ENCODE results near the gene BEST2. TPM values are rescaled to one million over a fixed set of nuclear protein-coding genes. Genes with fewer than 3 reads are reported as not detected.

BEST2 gene
- total RNA-seq, 4 donors from 2014 or later = not detected

DNA sequence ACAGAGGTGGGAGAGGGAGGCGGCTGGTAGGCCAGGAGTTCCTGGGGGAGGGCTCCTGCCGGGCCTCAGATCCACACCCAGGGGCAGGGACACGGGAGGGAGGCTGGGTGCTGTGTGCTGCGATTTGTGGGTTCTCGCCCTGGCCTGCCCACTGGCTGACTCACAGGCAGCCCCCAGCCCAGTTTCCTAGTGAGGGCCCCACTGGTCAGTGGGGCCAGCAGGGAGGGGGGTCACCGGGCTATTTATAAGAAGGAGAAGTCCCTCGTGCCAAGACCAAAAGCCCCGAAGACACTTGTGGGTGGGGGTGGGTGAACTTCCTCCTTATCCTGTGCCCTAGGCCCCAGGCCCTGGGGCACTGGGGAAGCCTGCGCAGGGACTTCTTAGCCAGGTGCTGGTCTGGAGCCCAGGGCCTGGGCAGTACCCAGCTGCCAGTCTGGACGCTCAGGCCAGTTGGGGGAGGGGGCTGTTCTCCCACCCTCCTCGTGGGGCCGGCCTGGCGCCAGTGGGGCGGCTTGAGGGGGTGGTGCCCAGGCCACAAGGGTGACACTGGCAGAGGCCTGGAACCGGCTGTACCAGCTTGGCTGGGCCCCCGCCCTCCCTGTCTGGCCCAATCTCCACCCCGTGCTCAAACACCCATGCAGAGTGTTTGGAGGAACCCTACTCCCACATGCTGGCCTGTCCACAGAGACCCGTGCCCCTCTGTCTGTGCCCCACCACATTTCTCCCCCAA lies 34.7 kb downstream of the BEST2 start:
- TF ChIP-seq, protein P1, sequence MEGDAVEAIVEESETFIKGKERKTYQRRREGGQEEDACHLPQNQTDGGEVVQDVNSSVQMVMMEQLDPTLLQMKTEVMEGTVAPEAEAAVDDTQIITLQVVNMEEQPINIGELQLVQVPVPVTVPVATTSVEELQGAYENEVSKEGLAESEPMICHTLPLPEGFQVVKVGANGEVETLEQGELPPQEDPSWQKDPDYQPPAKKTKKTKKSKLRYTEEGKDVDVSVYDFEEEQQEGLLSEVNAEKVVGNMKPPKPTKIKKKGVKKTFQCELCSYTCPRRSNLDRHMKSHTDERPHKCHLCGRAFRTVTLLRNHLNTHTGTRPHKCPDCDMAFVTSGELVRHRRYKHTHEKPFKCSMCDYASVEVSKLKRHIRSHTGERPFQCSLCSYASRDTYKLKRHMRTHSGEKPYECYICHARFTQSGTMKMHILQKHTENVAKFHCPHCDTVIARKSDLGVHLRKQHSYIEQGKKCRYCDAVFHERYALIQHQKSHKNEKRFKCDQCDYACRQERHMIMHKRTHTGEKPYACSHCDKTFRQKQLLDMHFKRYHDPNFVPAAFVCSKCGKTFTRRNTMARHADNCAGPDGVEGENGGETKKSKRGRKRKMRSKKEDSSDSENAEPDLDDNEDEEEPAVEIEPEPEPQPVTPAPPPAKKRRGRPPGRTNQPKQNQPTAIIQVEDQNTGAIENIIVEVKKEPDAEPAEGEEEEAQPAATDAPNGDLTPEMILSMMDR (IDR thresholded peaks at IDR 0.05; ENCODE audit: low read depth) = no peak

DNA sequence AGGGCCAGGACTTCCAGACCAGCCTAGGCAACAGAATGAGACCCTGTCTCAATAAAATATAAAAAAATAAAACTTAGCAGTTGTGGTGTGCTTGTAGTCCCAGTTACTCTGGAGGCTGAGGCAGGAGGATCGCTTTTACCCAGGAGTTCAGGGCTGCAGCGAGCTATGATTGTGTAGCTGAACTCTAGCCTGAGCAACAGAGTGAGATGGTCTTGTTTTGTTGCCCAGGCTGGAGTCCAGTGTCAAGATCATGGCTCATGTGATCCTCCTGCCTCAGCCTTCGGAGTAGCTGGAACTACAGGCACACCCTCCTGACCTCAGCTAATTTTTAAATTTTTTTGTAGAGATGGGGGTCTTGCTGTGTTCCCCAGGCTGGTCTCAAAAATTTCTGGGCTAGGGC lies 35.4 kb downstream of the BEST2 start:
- TF ChIP-seq, protein P1 (IDR thresholded peaks at IDR 0.05; ENCODE audit: low read depth) = no peak

DNA sequence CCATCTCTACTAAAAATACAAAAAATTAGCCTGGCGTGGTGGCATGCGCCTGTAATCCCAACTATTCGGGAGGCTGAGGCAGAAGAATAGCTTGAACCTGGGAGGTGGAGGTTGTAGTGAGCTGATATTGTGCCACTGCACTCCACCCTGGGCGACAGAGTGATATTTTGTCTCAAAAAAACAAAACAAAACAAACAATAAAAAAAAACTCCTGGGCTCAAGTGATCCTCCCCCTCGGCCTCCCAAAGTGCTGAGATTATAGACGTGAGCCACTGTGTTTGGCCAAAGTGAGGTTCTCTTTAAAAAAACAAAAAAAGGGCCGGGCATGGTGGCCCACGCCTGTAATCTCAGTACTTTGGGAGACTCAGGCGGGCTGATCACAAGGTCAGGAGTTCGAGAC lies 35.9 kb downstream of the BEST2 start:
- TF ChIP-seq, protein P1 (IDR thresholded peaks at IDR 0.05; ENCODE audit: low read depth) = no peak

DNA sequence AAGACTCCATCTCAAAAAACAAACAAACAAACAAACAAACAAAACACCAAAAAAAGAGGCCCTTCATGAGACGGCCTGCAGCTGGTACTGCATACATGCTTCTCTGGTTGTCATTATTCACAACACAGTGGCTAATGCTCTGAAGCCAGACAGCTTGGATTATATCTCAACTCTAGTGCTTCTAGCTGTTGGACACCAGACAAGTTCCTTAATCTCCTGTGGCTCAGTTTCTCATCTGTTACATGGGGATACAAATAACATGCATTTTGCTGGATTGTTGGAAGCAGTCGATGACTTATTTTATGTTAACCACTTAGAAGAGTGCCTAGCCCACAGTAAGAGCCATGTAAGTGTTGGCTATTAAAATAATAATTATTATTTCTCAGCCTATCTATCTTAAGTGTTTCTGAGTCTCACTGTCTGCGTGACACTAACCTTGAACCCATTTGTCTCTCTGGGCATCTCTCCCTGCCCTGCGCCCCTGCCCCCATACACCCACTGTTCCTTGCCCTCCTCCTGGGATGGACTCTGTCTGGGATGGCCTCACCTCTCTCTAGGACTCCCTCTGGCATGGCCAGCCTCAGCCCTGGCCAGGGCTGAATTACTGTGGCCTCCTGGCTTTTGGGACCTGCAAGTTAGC lies 36.6 kb downstream of the BEST2 start:
- TF ChIP-seq, protein P1 (IDR thresholded peaks at IDR 0.05; ENCODE audit: low read depth) = no peak

DNA sequence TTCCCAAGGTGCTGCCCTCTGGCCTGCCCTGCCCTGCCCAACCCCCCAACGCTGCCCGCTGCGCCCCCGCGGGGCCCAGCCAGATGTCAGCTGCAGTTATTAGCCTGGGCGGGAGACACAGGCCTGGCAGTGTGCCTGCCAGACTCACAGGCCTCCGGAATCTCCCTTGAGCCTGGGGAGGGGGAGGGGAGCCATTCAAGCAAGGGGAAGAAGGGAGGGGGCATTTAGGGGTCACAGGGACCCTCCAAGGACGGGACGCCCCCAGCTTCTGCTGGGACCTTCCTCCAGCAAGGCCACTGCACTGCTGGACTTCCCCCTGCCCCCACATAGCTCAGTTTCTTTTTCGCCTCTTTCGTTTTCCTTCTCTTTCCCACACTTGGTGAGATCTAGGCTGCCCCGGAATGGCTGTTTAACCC lies 37.1 kb downstream of the BEST2 start:
- TF ChIP-seq, protein P1 (IDR thresholded peaks at IDR 0.05; ENCODE audit: low read depth) = no peak

DNA sequence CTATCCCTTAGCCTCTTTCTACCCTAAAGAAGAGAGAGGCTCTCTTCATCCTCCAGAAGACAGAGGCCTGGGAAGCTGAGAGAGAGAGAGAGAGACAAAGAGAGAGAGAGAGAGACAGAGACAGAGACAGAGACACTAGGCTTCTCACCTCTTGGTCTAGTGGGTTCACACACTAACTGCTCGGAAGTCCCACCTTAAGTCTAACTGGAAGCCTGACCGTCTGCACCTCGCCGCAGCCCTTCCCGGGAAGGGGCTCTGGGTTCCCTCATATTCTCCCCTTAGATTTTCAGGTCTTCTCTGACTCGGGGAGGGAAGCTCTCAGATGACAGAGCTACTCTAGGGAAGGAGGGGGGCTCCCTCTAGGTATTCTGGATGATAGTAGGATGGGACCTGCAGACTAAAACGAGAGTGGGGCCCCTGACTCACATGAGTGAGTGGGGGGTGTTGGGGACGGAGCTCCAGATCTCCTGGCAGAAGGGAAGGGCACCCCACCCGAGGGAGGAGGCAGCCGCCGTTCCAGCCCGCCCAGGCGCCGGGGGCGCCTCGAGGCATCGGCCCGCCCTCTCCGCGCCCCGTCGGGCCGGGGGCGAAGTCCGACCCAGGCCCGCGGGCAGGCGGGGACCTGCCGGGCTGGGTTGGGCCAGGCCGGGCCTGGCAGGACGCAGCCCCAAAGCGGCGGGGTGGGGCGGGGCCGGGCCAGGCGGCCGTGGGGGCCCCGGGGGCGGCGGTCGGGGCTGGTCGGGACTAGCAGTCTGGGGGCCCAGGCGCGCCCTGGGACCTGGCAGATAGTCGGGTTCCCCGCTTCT lies 37.7 kb downstream of the BEST2 start:
- TF ChIP-seq, protein P1 (IDR thresholded peaks at IDR 0.05; ENCODE audit: low read depth) = no peak
